ENCODE measurements around the gene SYPL1.
A peak's percentile ranks its signal among the peaks of the same experiment; 100 is the strongest.

SYPL1 gene

GRCh38 chr7:106047184-106047583 lies 64.9 kb downstream of the SYPL1 start:
- ChIA-PET CTCF (interaction anchor here (0.7 to 15.1 kb wide), 12 partner anchors 10 to 395 kb away, joined by 3 to 319 read pairs (median 4); no protein-coding TSS in a partner anchor), POLR2A (no interaction called here)
- TF ChIP-seq, protein P1, sequence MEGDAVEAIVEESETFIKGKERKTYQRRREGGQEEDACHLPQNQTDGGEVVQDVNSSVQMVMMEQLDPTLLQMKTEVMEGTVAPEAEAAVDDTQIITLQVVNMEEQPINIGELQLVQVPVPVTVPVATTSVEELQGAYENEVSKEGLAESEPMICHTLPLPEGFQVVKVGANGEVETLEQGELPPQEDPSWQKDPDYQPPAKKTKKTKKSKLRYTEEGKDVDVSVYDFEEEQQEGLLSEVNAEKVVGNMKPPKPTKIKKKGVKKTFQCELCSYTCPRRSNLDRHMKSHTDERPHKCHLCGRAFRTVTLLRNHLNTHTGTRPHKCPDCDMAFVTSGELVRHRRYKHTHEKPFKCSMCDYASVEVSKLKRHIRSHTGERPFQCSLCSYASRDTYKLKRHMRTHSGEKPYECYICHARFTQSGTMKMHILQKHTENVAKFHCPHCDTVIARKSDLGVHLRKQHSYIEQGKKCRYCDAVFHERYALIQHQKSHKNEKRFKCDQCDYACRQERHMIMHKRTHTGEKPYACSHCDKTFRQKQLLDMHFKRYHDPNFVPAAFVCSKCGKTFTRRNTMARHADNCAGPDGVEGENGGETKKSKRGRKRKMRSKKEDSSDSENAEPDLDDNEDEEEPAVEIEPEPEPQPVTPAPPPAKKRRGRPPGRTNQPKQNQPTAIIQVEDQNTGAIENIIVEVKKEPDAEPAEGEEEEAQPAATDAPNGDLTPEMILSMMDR (IDR thresholded peaks at IDR 0.05; ENCODE audit: insufficient read depth, low read length, missing control alignments): no peak
- no peak overlapping the region for H3K4me3 ChIP-seq (ENCODE audit: low read depth, low read length)
- no peak for DNase-seq (ENCODE audit: low read depth, low spot score)

GRCh38 chr7:106045586-106045985 lies 66.5 kb downstream of the SYPL1 start:
- ChIA-PET POLR2A (no interaction called here), CTCF (interaction anchor here (1.2 to 15.1 kb wide), 5 partner anchors 12 to 394 kb away, joined by 3 to 319 read pairs (median 40); no protein-coding TSS in a partner anchor)
- no peak overlapping the region for H3K4me3 ChIP-seq (ENCODE audit: low read depth, low read length)
- DNase-seq (ENCODE audit: low read depth, low spot score): no peak
- TF ChIP-seq, protein P1 (IDR thresholded peaks at IDR 0.05; ENCODE audit: insufficient read depth, low read length, missing control alignments): no peak

- no peak overlapping the region for H3K4me3 ChIP-seq (ENCODE audit: low read depth, low read length)
- ChIA-PET POLR2A (interaction anchor here (0.6 kb wide), 1 partner anchor 108 kb away, joined by 3 read pairs; no protein-coding TSS in a partner anchor), CTCF (interaction anchor here (0.9 to 15.1 kb wide), 6 partner anchors 110 to 514 kb away, joined by 3 to 319 read pairs (median 33); no protein-coding TSS in a partner anchor)
- DNase-seq (ENCODE audit: low read depth, low spot score): no peak
- TF ChIP-seq, protein P1 (IDR thresholded peaks at IDR 0.05; ENCODE audit: insufficient read depth, low read length, missing control alignments): no peak
These were observed 67.0 kb downstream of the SYPL1 start for GRCh38 chr7:106045139-106045538.

DNA sequence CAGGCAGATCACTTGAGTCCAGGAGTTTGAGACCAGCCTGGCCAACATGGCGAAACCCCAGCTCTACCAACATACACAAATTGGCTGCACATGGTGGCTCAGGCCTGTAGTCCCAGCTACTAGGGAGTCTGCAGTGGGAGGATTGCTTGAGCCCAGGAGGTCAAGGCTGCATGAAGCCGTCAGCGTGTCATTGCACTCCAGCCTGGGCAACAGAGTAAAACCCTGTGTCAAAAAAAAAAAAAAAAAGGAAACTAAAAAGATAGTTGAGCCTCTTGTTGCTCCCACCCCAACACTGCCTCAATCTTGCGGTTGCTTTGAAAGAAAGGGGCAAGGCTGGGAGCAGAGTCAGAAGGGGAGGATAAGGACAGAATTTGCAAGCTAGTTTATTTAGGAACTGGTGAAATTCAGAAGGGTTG lies 69.9 kb downstream of the SYPL1 start:
- no peak overlapping the region for H3K4me3 ChIP-seq (ENCODE audit: low read depth, low read length)
- CTCF ChIA-PET: interaction anchor here (0.6 to 15.1 kb wide), 40 partner anchors 8 to 544 kb away, joined by 3 to 319 read pairs (median 4); partner anchors contain the start of gene EFCAB10
- POLR2A ChIA-PET: no interaction called here
- TF ChIP-seq, protein P1 (IDR thresholded peaks at IDR 0.05; ENCODE audit: insufficient read depth, low read length, missing control alignments): no peak
- no peak for DNase-seq (ENCODE audit: low read depth, low spot score)

GRCh38 chr7:106041140-106041717 lies 70.9 kb downstream of the SYPL1 start:
- CTCF ChIA-PET: interaction anchor here (0.8 to 15.1 kb wide), 19 partner anchors 10 to 543 kb away, joined by 3 to 319 read pairs (median 5); no protein-coding TSS in a partner anchor
- POLR2A ChIA-PET: no interaction called here

More at GRCh38 chr7:106041140-106041717, 70.9 kb downstream of the SYPL1 start:
- H3K4me3 ChIP-seq (ENCODE audit: low read depth, low read length): no peak overlapping the region
- TF ChIP-seq, protein P1 (IDR thresholded peaks at IDR 0.05; ENCODE audit: insufficient read depth, low read length, missing control alignments): peak; percentile 38
- DNase-seq (ENCODE audit: low read depth, low spot score): no peak

Data from AG04449 (cell line).